PC-9 (cell line): Measurements from ENCODE around the gene DACT2.

ENCODE experiments used
- CTCF ChIP-seq: fragments of 200-600 bp; sonication (generic); conservative IDR thresholded peaks from 2 replicates; pipeline ENCODE4 v1.6.1; 2017; ENCODE audit warnings: mixed run types, antibody characterized with exemption, mild to moderate bottlenecking, moderate library complexity
- EZH2 ChIP-seq: fragments of 200-600 bp; sonication (generic); IDR thresholded peaks from 2 replicates; pipeline ENCODE4 v1.8.0; 2017; ENCODE audit warnings: antibody characterized with exemption, low read depth

DNA sequence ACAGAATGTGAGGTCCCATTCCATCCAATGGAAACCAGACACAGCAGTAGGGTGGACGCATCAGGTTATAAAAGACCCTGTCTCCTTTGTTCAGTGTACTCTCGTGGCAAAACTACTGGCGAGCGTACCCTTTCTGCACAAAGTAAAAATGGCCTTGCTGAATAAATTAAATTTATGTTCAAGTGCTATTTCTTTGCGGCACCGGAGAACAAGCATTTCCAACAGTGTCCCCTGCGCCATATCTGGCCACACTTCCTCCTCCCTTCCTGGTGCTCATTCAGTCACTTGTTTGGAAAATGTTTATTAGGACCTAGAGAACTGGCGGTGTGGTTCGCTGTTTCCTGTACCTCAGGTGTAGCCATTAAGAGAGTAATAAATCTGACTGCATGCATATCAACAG is 46.9 kb upstream of the DACT2 start:
- TF ChIP-seq CTCF (no peak), EZH2 (no peak)
